AG04449 (cell line): ENCODE results near the gene XKR7.

Source experiments
- CTCF ChIA-PET: fragments of 350-600 bp; formaldehyde crosslinking; extraction: SDS; loops from one replicate; lab custom pipeline; 2021; ENCODE audit warnings: antibody characterized with exemption; lab: Yijun Ruan, JAX
- POLR2A ChIA-PET: fragments of 400-600, 350-600 bp; formaldehyde crosslinking; extraction: SDS; loops from one replicate; lab custom pipeline; 2020; ENCODE audit warnings: antibody characterized with exemption, inconsistent platforms; lab: Yijun Ruan, JAX
- DNase-seq: peaks from one replicate; pipeline ENCODE4 v3.0.0-alpha.2; 2010; ENCODE audit warnings: low read depth, low spot score
- H3K4me3 ChIP-seq: 2 replicates; pipeline ENCODE4 v1.5.1; 2011; ENCODE audit warnings: low read depth, mild to moderate bottlenecking, control low read depth, low read length
- CTCF ChIP-seq: IDR thresholded peaks from one replicate; pipeline ENCODE4 v1.5.1; 2011; ENCODE audit warnings: mild to moderate bottlenecking, moderate library complexity, low read length, control low read depth, inconsistent platforms; ENCODE audit not compliant: insufficient read depth; ENCODE audit errors: missing control alignments

XKR7 gene

DNA sequence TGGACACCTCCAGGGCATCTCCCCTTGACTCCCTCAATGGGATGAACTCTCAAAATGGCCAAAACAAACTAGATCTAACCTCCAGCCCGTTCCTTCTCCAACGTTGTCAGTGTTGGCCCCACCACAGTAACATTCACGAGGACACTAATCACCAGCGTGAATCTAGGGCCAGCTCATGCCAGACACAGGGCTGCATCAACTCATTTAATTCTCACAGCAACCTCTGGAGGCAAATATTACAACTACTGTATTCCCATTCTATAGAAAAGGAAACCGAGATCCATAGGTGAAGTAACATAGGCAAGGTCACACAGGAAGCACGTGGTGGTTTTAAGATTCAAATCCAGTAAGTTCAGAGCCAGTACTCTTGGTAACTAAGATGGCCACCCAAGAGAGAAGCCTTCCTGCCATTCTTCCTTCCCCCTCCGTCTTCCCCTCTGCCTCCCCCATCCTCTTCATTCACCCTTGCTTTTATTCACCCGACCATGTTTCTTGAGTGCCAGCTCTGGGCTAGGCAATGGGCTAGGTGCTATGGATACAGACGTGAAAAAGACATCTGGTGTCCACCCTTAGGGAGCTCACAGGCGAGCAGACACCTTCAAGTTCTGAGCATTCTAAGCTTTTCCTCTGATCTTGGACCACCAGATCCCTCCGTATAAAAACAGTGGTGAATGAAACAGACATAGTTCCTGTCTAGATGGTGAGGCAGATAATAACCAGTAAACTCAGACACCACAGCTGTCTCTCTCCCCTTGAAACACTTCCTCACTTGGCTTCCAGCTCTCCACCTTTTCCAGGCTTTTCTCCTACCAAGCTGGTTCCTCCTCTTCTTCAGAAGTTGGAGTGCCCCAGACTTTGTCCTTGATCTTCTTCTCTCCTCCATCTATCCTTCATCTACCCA, 51.9 kb downstream of the XKR7 start:
- CTCF ChIA-PET, result interaction anchor here (0.9 to 5.4 kb wide), 7 partner anchors 11 to 197 kb away, joined by 3 to 49 read pairs (median 6); partner anchors contain the start of gene PDRG1
- no peak for TF ChIP-seq CTCF
- POLR2A ChIA-PET, result no interaction called here
- no peak for DNase-seq
- no peak overlapping the region for H3K4me3 ChIP-seq

- TF ChIP-seq CTCF, result no peak
- no peak for DNase-seq
- ChIA-PET CTCF (interaction anchor here (0.7 to 5.4 kb wide), 4 partner anchors 10 to 169 kb away, joined by 3 to 49 read pairs (median 8); partner anchors contain the start of gene PDRG1), POLR2A (no interaction called here)
- H3K4me3 ChIP-seq, result no peak overlapping the region
Observed at GRCh38 chr20:32021091-32021490, 53.1 kb downstream of the XKR7 start.

- no peak overlapping the region for H3K4me3 ChIP-seq
- no peak for DNase-seq
- CTCF ChIA-PET, result interaction anchor here (1.2 to 3.2 kb wide), 3 partner anchors 10 to 178 kb away, joined by 3 to 15 read pairs (median 4); no protein-coding TSS in a partner anchor
- no peak for TF ChIP-seq CTCF
- POLR2A ChIA-PET, result no interaction called here
Observed at GRCh38 chr20:32024683-32025295, 56.8 kb downstream of the XKR7 start.

- ChIA-PET POLR2A (no interaction called here), CTCF (interaction anchor here (1.0 to 7.1 kb wide), 4 partner anchors 8 to 204 kb away, joined by 3 to 118 read pairs (median 35); no protein-coding TSS in a partner anchor)
- no peak overlapping the region for H3K4me3 ChIP-seq
- no peak for DNase-seq
- TF ChIP-seq CTCF, result no peak
Observed at GRCh38 chr20:32027643-32028042, 59.7 kb downstream of the XKR7 start.

DNA sequence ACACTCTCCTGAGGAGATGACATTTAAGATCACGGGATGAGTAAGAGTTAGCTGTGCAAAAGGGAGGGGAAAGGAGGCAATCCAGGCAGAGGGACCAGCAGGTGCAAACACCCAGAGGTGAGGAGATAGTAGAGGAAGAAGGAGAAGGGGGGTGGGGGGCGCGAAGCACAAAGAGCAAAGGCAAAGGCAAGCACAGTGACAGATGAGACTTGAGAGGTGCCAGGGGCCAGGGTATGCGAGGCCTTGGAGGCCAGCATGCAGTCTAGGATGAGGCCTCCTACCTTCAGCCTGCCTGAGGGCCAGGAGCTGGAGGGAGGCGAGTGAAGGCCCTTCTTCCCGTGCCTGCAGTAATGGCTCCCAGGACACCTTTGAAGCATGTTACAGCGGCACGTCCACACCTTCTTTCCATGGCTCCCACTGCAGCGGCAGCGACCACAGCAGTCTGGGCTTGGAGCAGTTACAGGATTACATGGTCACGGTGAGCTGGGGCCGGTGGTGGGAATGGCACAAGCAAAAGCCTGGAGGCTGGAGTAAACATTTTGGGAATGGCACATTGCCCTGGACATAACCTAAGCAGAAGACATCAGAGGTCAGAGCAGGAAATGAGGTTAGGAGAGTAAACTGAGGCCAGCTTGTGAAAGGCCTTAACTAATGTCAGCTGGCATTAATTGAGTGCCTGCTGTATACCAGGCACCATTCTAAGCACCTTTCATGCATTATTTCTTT, 60.9 kb downstream of the XKR7 start:
- POLR2A ChIA-PET, result no interaction called here
- H3K4me3 ChIP-seq, result no peak overlapping the region
- TF ChIP-seq CTCF, result no peak
- CTCF ChIA-PET, result interaction anchor here (1.3 to 10.4 kb wide), 8 partner anchors 7 to 208 kb away, joined by 3 to 224 read pairs (median 56); partner anchors contain the start of gene MYLK2
- no peak for DNase-seq
